ENCODE results near the gene TBX4. TPM values are rescaled to one million over a fixed set of nuclear protein-coding genes. Genes with fewer than 3 reads are reported as not detected.

The TBX4 gene
- total and polyA plus RNA-seq, 2 of the 13 experiments (the other 11 are each of a cell fraction or from before 2014, with no cell fraction given): 0.11 to 1.1 TPM

DNA sequence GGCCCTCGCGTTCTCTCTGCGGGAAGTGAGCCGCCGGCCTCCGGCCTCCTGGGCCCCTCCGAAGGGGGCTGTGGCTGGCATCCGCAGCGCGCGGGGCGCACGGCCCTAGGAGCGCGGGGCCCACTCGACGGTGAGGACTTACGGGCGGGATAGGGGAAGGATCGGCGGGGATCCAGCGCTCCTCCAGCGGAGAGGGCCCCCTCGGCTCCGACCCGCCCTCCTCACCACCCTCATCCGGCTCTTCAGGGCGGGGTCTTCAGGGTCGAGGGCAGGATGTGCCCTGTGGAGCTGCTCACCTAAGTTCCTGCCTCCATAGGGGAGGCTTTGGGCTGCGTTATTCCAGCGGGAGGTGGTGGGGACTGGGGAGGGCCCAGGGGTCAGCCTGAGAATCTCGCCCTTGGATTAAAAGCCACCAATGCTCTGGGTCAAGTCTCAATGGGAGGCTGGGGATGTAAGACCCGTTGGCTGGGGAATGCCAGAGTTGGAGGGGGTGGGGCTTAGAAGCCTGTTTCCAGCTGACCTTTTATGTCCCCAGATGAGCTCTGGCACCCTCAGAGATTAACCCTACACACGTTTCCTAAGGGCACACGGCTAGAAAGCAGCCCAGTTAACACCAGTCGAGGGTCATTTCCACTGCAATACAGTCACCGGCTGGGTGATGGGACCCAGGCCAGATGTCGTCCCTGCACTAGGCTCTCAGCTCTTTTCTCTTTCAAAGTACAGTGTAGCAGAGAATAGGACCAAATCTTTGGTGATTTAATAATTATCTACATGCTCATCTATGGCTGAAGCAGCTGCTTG, 39.2 kb upstream of the TBX4 start (continued):
- TF ChIP-seq TAF15 (IDR thresholded peaks at IDR 0.05; ENCODE audit: low read depth, low read length, poor library complexity, severe bottlenecking): no peak
- TF ChIP-seq EHMT2 (IDR thresholded peaks at IDR 0.05; ENCODE audit: borderline replicate concordance, low read depth, low read length): no peak
- peak; percentile 23; the same call in 1 of the 2 replicates for TF ChIP-seq ZSCAN30 (CRISPR knock-in tag; IDR thresholded peaks at IDR 0.05)
- peak; percentile 90 for TF ChIP-seq ZNF34 (CRISPR knock-in tag; IDR thresholded peaks at IDR 0.05; ENCODE audit: borderline replicate concordance)
- TF ChIP-seq, protein P1, sequence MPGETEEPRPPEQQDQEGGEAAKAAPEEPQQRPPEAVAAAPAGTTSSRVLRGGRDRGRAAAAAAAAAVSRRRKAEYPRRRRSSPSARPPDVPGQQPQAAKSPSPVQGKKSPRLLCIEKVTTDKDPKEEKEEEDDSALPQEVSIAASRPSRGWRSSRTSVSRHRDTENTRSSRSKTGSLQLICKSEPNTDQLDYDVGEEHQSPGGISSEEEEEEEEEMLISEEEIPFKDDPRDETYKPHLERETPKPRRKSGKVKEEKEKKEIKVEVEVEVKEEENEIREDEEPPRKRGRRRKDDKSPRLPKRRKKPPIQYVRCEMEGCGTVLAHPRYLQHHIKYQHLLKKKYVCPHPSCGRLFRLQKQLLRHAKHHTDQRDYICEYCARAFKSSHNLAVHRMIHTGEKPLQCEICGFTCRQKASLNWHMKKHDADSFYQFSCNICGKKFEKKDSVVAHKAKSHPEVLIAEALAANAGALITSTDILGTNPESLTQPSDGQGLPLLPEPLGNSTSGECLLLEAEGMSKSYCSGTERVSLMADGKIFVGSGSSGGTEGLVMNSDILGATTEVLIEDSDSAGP (CRISPR knock-in tag; IDR thresholded peaks at IDR 0.05; ENCODE audit: borderline replicate concordance): 0 out of 2 replicates have a peak, but pooled peaks have one; percentile 51
- 0 out of 2 replicates have a peak, but pooled peaks have one; percentile 26 for TF ChIP-seq POLR2AphosphoS5 (IDR thresholded peaks at IDR 0.05; ENCODE audit: low read depth, low read length)
- TF ChIP-seq YEATS4 (CRISPR knock-in tag; IDR thresholded peaks at IDR 0.05; ENCODE audit: borderline replicate concordance): no peak
- 0 out of 2 replicates have a peak, but pooled peaks have one; percentile 58 for TF ChIP-seq NFIB (CRISPR knock-in tag; IDR thresholded peaks at IDR 0.05; ENCODE audit: borderline replicate concordance)
- no peak for TF ChIP-seq MATR3 (CRISPR knock-in tag; IDR thresholded peaks at IDR 0.05)
- TF ChIP-seq MED1 (CRISPR knock-in tag; IDR thresholded peaks at IDR 0.05): 0 out of 2 replicates have a peak, but pooled peaks have one; percentile 19
- TF ChIP-seq ZNF550 (CRISPR knock-in tag; IDR thresholded peaks at IDR 0.05; ENCODE audit: borderline replicate concordance): 0 out of 2 replicates have a peak, but pooled peaks have one; percentile 19
- peak; percentile 81; the same call in 1 of the 2 replicates for TF ChIP-seq WIZ (CRISPR knock-in tag; IDR thresholded peaks at IDR 0.05)
- TF ChIP-seq ZSCAN22 (CRISPR knock-in tag; IDR thresholded peaks at IDR 0.05): no peak
- TF ChIP-seq ZHX2 (IDR thresholded peaks at IDR 0.05; ENCODE audit: low read depth): no peak
- TF ChIP-seq ZHX2 (CRISPR knock-in tag; IDR thresholded peaks at IDR 0.05; ENCODE audit: borderline replicate concordance): no peak
- 0 out of 2 replicates have a peak, but pooled peaks have one; percentile 52 for TF ChIP-seq ARHGAP35 (CRISPR knock-in tag; IDR thresholded peaks at IDR 0.05; ENCODE audit: borderline replicate concordance)
- TF ChIP-seq ZNF431 (CRISPR knock-in tag; IDR thresholded peaks at IDR 0.05; ENCODE audit: borderline replicate concordance, low read depth): peak; percentile 1; the same call in 1 of the 2 replicates
- TF ChIP-seq, protein P2, sequence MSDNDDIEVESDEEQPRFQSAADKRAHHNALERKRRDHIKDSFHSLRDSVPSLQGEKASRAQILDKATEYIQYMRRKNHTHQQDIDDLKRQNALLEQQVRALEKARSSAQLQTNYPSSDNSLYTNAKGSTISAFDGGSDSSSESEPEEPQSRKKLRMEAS (IDR thresholded peaks at IDR 0.05): peak; percentile 17; the same call in 1 of the 2 replicates
- TF ChIP-seq HBP1 (CRISPR knock-in tag; IDR thresholded peaks at IDR 0.05; ENCODE audit: low read depth): no peak

Data from HepG2 (cell line).